Medulla oblongata (tissue), 1 donor: Measurements from ENCODE around the gene CCNDBP1.

ENCODE experiments used
- DNase-seq: peaks from one replicate; pipeline ENCODE4 v3.0.0-alpha.2; 2015; ENCODE audit errors: extremely low spot score

CCNDBP1 gene

DNA sequence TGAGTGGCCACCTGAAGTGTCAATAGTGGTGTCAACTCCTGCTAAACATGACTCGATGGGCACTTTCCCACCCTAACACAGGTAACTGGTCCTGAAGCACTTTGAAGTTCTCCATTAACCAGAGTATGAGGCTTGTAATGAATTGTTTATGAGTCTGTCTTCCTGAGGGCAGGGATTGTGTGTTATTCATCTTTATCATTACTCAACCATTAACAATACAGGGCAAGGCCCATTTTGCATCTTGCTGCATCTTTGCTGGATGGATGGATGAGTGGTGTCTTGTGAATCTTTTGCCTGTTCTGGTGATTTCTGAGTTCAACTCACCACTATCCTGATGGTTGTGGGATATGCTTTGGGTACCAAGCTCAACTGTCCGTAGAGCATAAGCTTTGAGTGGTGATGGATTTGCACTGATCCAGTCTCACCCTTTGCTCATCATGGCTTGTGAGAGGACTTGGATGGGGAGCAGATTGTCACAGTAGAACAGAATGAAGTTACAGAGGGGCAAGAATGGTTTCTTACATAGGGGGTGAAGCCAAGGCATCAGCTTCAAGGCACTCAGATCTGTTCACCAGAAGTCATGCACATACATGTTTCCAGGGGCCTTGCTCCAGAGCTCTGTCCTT is 57.9 kb downstream of the CCNDBP1 start:
- no peak for DNase-seq

DNA sequence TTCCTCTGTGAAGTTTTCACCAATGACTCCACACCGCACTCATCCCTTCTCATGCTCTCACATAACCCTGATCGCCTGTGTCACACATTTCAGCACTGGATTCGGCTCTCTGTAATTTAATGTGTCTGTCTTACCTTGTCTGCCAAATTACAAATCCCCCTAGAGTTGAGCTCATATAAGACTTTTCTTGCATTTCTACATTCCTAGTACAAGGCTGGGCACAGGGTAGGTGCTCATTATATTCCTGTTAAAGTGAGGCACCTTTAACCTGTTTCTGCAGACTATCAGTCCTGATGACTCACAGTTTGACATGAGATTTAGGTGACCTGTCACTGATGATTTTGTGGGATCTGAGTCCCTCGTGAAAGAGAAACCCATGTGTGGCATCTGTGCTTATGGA is 58.9 kb downstream of the CCNDBP1 start:
- DNase-seq, result no peak

DNA sequence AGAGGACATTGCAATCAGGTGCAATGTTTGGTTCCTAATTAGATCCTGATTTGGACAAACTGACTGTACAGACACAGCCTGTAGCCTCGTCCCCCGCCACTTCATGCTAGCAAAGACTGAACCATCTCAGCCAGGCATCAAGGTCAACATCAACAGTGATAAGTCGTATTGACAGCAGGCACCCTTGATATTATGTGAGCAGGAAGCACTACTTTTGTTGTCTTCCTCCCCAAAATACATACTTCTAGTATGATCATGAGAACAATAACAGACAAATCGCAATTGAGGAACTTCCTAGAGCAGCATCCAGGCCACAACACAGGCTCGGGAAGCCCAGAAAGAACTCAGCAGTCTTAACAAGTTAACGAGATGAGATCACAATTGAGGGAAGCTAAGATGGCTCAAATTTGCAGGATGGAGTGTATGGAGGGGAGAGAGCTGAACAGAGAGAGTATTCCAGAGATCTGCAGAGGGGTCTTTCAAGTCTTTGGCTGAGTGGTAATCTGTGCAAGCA is 61.1 kb downstream of the CCNDBP1 start:
- DNase-seq, result no peak
